Activated CD4-positive, CD25-positive, alpha-beta regulatory T cell treated with anti-CD3 and anti-CD28 coated beads, Interleukin-2, amount 50 U/mL, for 16 hours (primary cell): Measurements from ENCODE around the gene TSKU.

Experiments used
- DNase-seq: peaks from one replicate; pipeline ENCODE4 v3.0.0-alpha.2; 2020; ENCODE audit warnings: low read depth, low spot score

The TSKU gene

GRCh38 chr11:76769645-76770586 is 13.2 kb upstream of the TSKU start:
- DNase-seq, result no peak

- no peak for DNase-seq
These were observed 12.3 kb upstream of the TSKU start for GRCh38 chr11:76770642-76771445.

- no peak for DNase-seq
These were observed 11.6 kb upstream of the TSKU start for GRCh38 chr11:76771446-76772099.

- no peak for DNase-seq
These were observed 10.9 kb upstream of the TSKU start for GRCh38 chr11:76772100-76772782.

- DNase-seq, result no peak
These were observed 10.4 kb upstream of the TSKU start for GRCh38 chr11:76772783-76773106.

- no peak for DNase-seq
These were observed 9.2 kb upstream of the TSKU start for GRCh38 chr11:76773921-76774361.

GRCh38 chr11:76776472-76776871 is 6.7 kb upstream of the TSKU start:
- no peak for DNase-seq

- DNase-seq, result no peak
These were observed 5.9 kb upstream of the TSKU start for GRCh38 chr11:76777305-76777704.

GRCh38 chr11:76777876-76778275 is 5.3 kb upstream of the TSKU start:
- DNase-seq, result no peak

- DNase-seq, result no peak
These were observed 4.3 kb upstream of the TSKU start for GRCh38 chr11:76778874-76779273.

GRCh38 chr11:76781046-76781801 is 1.9 kb upstream of the TSKU start:
- no peak for DNase-seq

GRCh38 chr11:76781807-76782530 is 1.2 kb upstream of the TSKU start:
- DNase-seq, result no peak

GRCh38 chr11:76782531-76783293 is 444 bp upstream of the TSKU start:
- DNase-seq, result no peak

- no peak for DNase-seq
These were observed 999 bp downstream of the TSKU start for GRCh38 chr11:76783896-76784813.

GRCh38 chr11:76785513-76785912 is 2.4 kb downstream of the TSKU start:
- no peak for DNase-seq

GRCh38 chr11:76786016-76786415 is 2.9 kb downstream of the TSKU start:
- DNase-seq, result no peak

- no peak for DNase-seq
These were observed 3.4 kb downstream of the TSKU start for GRCh38 chr11:76786441-76787014.

- no peak for DNase-seq
These were observed 4.1 kb downstream of the TSKU start for GRCh38 chr11:76787271-76787670.
